GM19238 (cell line): ENCODE results near the gene JPH2.
"Not testable (repeated sequence)": the region's sequence is repeated elsewhere in the genome, so short reads cannot be mapped to it uniquely, and the experiment has no call there.

Experiments
- DNase-seq: peaks from one replicate; pipeline ENCODE4 v3.0.0; 2011; ENCODE audit warnings: low spot score; ENCODE audit not compliant: insufficient read length

Gene JPH2

GRCh38 chr20:44159711-44160110 lies 27.3 kb downstream of the JPH2 start:
- no peak for DNase-seq

- no peak for DNase-seq
These were observed 27.9 kb downstream of the JPH2 start for GRCh38 chr20:44159125-44159524.

GRCh38 chr20:44157061-44157460 lies 29.9 kb downstream of the JPH2 start:
- DNase-seq, result no peak

DNA sequence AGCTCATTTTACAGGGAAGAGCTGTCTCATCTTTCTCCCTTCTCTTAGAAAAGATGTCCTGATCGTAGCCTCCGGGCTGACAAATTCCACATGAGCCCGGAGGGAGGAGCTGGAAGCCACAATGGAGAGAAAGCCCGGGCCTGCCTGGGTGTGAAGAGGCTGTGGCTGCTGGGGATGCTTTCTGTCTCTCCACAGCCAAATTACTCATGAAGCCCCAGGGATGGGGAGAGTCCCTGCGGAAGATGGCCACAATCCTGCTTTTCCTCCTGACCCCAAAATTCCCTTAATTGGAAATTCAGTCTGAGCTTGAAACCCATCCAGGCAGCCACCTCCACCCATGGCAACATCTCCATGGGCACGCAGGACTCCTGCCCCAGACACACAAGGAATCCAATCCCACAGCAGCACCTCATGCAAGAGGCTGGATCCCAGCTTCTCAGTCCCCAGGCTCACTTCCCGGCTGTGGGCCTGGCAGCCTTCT lies 32.4 kb downstream of the JPH2 start:
- no peak for DNase-seq

DNA sequence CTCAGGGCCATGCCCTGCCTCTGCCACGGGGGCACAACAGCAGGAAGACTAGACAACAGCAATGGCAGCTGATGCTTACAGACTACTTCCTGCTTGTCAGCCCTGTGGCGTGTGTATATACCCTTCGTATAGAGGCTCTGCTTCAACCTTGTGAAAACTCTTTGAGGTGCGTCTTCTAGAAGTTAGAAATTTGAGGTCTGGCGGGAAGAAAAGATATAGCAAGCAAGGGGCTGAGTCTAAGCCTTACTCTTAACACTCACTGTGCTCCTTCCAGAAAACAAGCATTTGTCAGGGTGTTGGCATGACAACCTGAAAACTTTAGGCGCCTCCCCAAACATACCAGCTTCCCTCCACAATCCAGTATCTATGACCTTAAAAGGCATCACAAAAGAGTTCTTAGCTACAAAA lies 33.3 kb downstream of the JPH2 start:
- DNase-seq, result no peak

GRCh38 chr20:44151621-44152416 lies 35.2 kb downstream of the JPH2 start:
- DNase-seq, result no peak

GRCh38 chr20:44146272-44146671 lies 40.7 kb downstream of the JPH2 start:
- DNase-seq, result no peak

- no peak for DNase-seq
These were observed 41.7 kb downstream of the JPH2 start for GRCh38 chr20:44145131-44145775.

- no peak for DNase-seq
These were observed 43.1 kb downstream of the JPH2 start for GRCh38 chr20:44143936-44144335.

DNA sequence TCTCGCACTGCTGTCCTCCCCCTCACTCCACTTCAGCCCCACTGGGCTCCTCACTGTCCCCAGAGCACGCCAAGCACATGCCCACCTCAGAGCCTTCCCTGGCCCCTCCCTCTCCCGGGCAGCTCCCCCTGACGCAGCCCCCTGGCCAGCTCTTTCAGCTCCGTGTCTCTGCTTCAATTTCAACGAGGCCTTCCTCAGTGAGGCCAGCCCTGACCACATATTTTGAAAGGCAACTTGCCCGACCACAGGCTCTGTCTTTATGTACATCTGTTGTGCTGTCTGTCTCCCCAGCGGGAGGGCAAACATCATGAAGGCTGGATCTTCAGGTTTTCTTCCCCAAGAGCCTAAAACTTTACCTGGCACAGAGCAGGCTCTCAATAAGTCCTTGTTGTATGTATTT lies 44.6 kb downstream of the JPH2 start:
- no peak for DNase-seq

DNA sequence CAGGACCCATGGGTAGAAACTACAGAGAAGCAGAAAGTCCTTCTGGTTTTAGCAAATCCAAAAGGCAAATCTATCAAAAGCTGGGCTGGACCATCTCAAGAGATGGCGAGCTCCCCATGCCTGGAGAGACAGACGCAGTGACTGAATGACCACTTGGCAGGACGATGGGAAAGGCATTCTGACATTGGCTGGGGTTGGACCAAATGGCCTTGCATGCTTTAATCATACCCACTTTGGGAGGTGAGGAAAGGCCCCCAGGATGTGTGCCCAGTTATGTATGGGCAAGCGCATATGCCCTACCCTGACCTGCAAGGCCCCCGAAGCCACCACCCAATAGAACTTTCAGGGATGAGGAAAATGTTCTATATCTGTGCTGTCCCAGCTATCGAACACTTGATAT lies 45.1 kb downstream of the JPH2 start:
- no peak for DNase-seq

DNA sequence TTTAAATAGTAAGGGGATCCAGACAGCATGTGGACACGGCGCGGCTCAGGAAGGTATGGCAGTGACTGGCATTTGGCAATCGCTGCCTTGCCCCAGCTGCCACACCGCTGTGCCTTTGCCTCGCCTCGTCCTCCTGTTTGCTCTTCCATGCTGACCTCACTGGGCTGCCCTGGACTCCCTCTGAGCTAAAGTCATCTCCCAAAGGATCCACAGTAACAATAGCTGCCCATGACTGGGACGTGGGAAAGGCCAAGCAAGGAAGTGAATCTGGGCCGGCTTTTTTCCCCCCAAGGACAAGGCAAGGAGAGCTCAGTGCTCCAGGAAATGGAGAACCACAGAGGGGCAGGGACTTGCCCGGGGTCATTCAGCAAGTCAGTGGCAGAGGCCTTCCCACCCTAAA lies 48.1 kb downstream of the JPH2 start:
- DNase-seq, result no peak

GRCh38 chr20:44137266-44137801 lies 49.7 kb downstream of the JPH2 start:
- no peak for DNase-seq

GRCh38 chr20:44136579-44137265 lies 50.3 kb downstream of the JPH2 start:
- no peak for DNase-seq

DNA sequence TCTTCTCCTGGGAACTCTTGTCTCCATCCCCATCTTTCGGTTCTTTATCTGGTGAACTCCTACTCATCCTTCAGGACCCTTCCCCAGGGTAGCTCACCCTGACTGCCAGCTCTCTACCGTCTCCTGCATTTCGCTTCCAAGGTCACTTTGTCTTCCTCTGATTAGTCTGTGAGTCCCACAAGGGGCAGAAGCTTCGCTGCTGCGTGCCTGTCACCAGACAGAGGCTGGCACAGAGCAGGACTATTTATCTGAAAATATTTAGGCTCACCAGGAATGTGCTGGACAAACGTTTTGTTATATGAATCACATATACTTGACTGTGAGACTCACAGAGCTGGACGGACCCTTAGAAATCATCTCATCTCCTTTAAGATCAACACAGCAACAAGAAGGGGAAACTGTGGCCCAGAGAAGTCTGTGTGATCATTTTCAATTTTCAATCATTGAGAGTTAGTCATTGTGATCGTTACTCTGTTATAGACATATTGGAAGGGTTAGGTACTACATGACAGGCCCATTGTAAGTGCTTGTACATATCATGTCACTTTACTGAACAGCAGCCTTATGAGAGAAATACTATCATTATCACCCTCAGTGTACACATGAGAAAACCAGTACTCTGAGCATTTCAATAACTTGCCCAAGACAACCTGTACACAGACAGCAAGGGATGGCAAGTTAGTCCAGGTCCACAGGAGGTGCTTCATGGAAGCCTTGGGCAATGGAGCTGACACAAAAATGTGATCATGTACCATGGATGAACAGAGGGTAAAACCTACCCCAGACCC lies 51.4 kb downstream of the JPH2 start:
- DNase-seq, result no peak

DNA sequence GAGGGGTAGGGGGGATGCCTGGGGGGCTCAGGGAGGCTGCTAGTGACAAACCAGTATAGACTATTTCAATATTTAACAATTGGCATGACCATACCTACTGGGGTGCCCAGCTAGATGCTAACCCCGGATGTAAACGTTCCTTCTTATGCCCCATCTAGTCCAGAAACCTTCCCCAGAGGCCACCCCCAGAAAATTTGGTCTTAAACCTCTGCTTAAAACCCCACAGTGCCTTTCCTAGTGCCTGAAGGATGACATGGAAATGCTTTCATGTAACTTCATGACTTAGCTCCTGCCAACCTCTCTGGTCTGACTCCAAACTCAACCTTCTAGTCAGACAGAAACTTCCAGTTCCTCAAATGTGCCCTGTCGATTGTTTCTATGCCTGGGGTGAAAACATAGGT lies 52.0 kb downstream of the JPH2 start:
- DNase-seq, result peak; percentile 13

- no peak for DNase-seq
These were observed 53.6 kb downstream of the JPH2 start for GRCh38 chr20:44133424-44133823.

GRCh38 chr20:44131704-44132103 lies 55.3 kb downstream of the JPH2 start:
- DNase-seq, result no peak

DNA sequence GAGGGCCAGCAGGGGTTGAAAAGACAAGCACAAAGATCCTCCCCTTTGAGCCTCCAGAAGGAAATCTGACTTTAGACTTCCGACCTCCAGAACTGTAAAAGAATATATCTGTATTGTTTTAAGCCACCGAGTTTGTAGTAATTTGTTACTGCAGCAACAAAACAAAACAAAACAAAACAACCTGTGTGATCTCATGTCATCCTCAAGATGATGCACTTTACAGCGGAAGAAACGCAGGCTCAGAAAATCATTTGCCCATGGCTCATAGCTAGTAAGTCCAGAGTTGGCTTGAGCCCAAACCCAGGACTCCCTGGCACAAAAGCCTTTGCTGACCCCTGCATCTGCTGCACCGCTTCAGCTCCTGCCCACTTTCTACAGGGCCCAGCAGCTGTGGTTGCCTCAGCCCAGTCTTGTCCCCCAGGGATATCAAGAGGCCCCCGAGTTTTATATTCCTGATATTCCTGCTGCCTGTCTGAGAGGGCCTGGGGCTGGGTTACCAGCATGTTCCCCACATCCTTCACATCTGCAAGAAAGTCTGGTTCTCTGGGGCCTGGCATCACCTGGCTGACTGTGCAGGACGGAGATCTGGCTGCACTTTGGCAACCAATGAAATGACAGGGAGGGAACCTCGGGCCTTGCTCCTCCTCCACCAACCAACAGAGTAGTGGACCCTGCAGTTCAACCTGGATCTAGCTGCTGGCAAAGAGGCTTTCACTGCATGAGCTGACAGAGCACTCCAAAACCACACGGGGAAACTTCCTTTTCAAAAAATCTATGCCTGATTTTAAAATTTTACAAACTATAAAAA lies 56.9 kb downstream of the JPH2 start:
- no peak for DNase-seq

GRCh38 chr20:44129300-44129699 lies 57.7 kb downstream of the JPH2 start:
- DNase-seq, result not testable (repeated sequence)
